Stimulated activated naive CD8-positive, alpha-beta T cell treated with anti-CD3 and anti-CD28 coated beads, Interleukin-15, Interleukin-2, amounts not matched to agents 100 ng/mL and 50 ng/mL, for 24 hours (primary cell): ENCODE measurements around the gene ZNF43.
"Not testable (repeated sequence)": the region's sequence is repeated elsewhere in the genome, so short reads cannot be mapped to it uniquely, and the experiment has no call there.

Experiments
- H3K27ac Mint-ChIP-seq: one replicate; pipeline ENCODE4 v1.8.0; 2021; ENCODE audit warnings: mild to moderate bottlenecking, mixed read lengths
- H3K27me3 Mint-ChIP-seq: one replicate; pipeline ENCODE4 v1.8.0; 2021; ENCODE audit warnings: mixed read lengths
- H3K36me3 Mint-ChIP-seq: one replicate; pipeline ENCODE4 v1.8.0; 2021; ENCODE audit warnings: low read depth, mixed read lengths
- H3K4me1 Mint-ChIP-seq: one replicate; pipeline ENCODE4 v1.8.0; 2021; ENCODE audit warnings: low read depth, mixed read lengths
- H3K4me3 Mint-ChIP-seq: one replicate; pipeline ENCODE4 v1.8.0; 2021; ENCODE audit warnings: mild to moderate bottlenecking, mixed read lengths
- H3K9me3 Mint-ChIP-seq: one replicate; pipeline ENCODE4 v1.8.0; 2021; ENCODE audit warnings: mixed read lengths

ZNF43 gene

DNA sequence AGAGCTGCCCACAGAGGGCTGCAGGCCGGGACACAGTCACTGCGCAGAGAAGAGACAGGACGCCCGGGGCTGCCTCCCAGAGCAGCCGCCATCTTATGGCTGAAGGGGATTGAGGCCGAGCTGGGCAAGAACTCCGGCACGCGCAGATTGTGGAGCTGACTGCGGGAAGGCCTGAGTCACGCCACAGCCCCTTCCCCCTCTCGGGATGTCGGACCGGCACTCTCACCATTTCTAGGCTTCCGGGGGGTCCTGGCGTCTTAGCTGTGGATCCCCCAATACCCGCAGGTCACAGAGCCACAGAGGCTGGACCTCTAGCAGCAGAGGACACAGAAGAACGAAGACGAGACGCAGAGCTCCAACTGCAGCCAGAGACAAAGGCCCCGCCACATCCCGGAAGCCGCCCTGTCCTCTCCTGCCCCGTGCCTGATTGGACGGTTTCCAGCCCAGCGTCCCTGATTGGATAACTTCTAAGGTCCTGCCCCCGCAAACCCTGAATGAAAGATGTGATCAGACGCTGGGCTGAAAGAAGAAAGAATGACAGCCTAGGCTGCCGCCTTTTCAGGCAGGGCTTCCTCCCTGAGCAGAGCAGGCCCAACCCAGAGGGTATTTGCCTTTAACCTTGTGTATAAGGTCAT, at the start of gene ZNF43:
Gene ZNF43, minus strand, starts transcription at position 373 of the 635 bp plus-strand sequence. Its CDS starts 144 bp downstream, at position 229.
- H3K36me3 Mint-ChIP-seq, result peaks cover 69% of the 10 kb centered on the region
- peak within 1 kb of the TSS; percentile 95 for H3K4me3 Mint-ChIP-seq
- H3K27me3 Mint-ChIP-seq, result no peaks in the 10 kb centered on the region
- H3K9me3 Mint-ChIP-seq, result peaks cover 2% of the 10 kb centered on the region
- H3K27ac Mint-ChIP-seq, result peak within 1 kb of the TSS; percentile 97
- H3K4me1 Mint-ChIP-seq, result peaks cover 46% of the 10 kb centered on the region

DNA sequence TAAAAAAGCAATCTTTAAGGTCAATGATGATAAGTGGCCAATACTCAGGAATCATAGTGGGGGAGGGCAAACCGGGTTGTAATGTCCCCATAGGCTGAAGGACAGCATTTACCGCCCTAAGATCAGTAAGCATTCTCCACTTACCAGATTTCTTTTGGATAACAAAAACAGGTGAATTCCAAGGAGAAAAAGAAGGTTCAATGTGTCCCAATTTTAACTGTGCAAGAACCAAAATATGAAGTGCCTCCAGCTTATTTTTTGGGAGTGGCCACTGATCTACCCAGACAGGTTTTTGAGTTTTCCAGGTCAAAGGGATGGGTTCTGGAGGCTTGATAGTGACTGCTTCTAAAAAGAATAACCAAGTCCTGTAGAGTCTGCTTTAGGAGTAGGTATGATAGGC, 49.5 kb upstream of the ZNF43 start:
- H3K4me1 Mint-ChIP-seq, H3K9me3 Mint-ChIP-seq, H3K27ac Mint-ChIP-seq, H3K27me3 Mint-ChIP-seq, H3K4me3 Mint-ChIP-seq, H3K36me3 Mint-ChIP-seq: not testable (repeated sequence)

DNA sequence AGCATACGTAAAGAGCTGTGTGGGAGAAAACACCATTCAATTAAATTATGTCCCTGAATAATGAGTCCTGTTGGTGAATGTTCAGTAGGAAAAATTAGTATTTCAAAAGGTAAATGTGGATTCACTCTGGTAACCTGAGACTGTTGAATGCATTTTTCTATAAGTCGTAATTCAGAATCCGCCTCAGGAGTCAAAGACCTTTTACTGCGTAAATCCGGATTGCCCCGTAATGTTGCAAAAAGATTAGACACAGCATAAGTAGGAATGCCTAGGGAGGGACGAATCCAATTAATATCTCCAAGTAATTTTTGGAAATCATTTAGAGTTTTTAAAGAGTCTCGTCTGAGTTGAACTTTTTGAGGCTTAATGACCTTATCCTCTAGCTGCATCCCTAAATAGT, 48.8 kb upstream of the ZNF43 start:
- H3K9me3 Mint-ChIP-seq, H3K4me1 Mint-ChIP-seq, H3K27ac Mint-ChIP-seq, H3K27me3 Mint-ChIP-seq, H3K36me3 Mint-ChIP-seq, H3K4me3 Mint-ChIP-seq: not testable (repeated sequence)

DNA sequence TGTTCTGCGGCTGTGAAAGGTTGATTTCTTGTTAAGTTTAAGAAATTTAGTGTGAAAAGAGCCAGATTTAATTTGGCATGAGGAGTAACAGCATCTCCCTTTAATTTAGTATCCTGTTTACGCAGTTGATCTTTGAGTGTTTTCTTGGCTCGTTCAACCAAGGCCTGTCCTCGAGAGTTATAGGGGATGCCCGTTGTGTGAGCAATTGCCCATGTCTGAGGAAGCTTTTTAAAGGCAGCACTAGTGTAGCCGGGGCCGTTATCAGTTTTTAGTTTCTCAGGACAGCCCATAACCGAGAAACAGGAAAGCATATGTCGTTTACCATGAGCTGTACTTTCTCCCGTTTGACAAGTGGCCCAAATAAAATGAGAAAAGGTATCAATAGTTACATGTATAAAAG, 47.5 kb upstream of the ZNF43 start:
- H3K4me1 Mint-ChIP-seq, result no peaks in the 10 kb centered on the region
- no peaks in the 10 kb centered on the region for H3K36me3 Mint-ChIP-seq
- H3K4me3 Mint-ChIP-seq, result no peak overlapping the region
- H3K9me3 Mint-ChIP-seq, result no peaks in the 10 kb centered on the region
- H3K27ac Mint-ChIP-seq, result no peak overlapping the region
- no peaks in the 10 kb centered on the region for H3K27me3 Mint-ChIP-seq

DNA sequence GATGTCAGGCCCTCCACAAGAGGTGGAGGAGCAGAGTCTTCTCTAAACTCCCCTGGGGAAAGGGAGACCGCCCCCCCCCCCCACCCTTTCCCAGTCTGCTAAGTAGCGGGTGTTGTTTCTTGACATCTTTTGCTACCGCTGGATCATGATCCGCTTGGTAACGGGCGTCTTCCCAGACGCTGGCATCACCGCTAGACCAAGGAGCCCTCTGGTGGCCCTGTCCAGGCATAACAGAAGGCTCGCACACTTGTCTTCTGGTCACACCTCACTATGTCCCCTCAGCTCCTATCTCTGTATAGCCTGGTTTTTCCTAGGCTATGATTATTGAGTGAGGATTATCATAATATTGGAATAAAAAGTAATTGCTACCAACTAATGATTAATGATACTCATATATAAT, 44.8 kb upstream of the ZNF43 start:
- not testable (repeated sequence) for H3K27me3 Mint-ChIP-seq, H3K27ac Mint-ChIP-seq, H3K4me3 Mint-ChIP-seq, H3K9me3 Mint-ChIP-seq, H3K36me3 Mint-ChIP-seq, H3K4me1 Mint-ChIP-seq

DNA sequence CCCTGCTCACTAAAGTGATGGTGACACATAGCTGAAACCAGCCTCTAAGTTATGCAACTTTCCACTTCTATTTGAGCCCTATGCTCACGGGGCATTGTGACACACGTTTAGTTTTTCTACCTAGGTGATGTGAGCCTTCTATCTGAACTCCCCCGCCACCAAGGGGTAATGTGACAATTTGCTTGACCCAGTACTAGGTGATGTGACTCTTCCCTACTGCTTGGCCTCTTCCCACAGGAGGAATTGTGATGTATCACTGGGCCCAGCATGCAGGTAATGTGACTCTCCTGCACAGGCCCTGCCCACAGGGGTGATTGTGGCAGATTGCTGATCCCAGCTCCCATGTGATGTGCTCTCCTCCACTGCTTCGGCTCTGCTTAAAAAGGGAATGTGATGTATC, 42.7 kb upstream of the ZNF43 start:
- H3K4me1 Mint-ChIP-seq, result no peaks in the 10 kb centered on the region
- no peaks in the 10 kb centered on the region for H3K9me3 Mint-ChIP-seq
- H3K4me3 Mint-ChIP-seq, result no peak overlapping the region
- H3K27ac Mint-ChIP-seq, result no peak overlapping the region
- H3K36me3 Mint-ChIP-seq, result no peaks in the 10 kb centered on the region
- H3K27me3 Mint-ChIP-seq, result no peaks in the 10 kb centered on the region

DNA sequence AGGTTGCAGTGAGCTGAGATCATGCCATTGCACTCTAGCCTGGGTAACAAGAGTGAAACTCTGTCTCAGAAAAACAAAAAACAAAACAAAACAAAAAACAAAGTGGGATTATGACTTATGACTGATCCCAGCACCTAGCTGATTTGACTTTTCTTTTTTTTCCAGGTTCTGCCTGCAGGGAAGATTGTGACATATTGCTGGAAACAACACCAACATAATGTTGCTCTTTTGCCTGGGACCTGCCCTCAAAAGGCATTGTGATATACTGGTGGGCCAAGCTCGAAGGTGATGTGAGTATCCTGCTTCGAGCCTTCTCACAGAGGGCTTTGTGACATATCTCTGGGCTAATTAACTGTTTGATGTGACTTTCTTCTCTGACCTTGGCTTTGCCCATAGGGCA, 42.0 kb upstream of the ZNF43 start:
- H3K4me3 Mint-ChIP-seq, result no peak overlapping the region
- H3K36me3 Mint-ChIP-seq, result no peaks in the 10 kb centered on the region
- no peak overlapping the region for H3K27ac Mint-ChIP-seq
- no peaks in the 10 kb centered on the region for H3K4me1 Mint-ChIP-seq
- H3K9me3 Mint-ChIP-seq, result no peaks in the 10 kb centered on the region
- no peaks in the 10 kb centered on the region for H3K27me3 Mint-ChIP-seq

DNA sequence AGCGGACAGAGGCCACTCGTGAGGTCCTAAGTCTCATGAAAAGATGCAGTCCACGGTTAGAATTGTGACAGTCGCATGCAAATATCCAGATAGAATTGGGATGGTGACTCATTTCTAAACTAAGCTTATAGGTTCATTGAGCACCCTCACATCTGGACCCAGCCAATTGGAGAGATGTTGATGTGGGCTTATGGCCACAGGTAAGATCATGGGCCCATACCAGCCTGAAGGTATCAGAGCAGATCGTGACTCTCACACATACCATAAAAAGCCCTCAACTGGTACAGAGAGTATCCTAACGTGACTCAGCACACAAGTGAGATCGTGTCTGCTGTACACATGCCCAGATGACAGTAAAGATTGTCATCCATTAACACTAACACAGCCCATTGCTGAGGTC, 40.6 kb upstream of the ZNF43 start:
- H3K36me3 Mint-ChIP-seq, H3K9me3 Mint-ChIP-seq, H3K4me1 Mint-ChIP-seq, H3K27me3 Mint-ChIP-seq, H3K4me3 Mint-ChIP-seq, H3K27ac Mint-ChIP-seq: not testable (repeated sequence)

DNA sequence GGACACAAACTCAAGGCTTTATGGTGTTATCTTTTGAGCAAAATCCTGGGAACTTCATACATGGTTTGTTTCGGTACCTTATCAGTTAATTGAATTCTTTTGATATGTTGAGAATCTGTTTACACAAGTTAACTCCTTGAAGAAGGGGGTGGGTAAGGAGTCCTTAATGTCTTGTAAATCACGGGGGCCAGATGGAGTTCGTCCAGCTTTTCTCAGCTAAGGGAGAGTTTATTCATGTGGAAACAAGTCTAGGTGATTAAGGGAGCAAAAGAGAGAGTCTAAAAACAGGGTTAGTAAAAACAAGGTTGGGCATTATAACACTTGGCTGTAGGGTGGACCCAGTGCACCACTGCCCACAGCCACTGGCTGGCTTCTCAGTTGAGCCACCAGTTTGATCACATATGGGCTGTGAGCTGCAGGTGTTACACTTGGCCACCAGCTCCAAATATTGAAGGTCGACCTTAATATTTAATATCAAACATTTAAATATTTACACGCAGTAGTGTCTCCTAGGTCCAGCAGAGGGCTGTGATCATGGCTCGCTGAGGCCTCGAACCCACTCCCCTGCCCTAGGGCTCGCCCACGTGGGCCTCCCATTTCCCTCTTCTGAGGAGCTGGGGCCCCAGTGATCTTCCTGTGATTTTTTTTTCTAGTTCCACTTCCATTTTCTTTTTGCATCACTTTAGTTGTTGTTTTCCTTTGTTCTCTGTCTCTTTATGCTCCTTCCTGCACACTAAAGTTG, 21.0 kb upstream of the ZNF43 start:
- peaks cover 6% of the 10 kb centered on the region for H3K9me3 Mint-ChIP-seq
- peaks cover 7% of the 10 kb centered on the region for H3K4me1 Mint-ChIP-seq
- H3K4me3 Mint-ChIP-seq, result no peak overlapping the region
- no peak overlapping the region for H3K27ac Mint-ChIP-seq
- H3K27me3 Mint-ChIP-seq, result peaks cover 3% of the 10 kb centered on the region
- H3K36me3 Mint-ChIP-seq, result no peaks in the 10 kb centered on the region

DNA sequence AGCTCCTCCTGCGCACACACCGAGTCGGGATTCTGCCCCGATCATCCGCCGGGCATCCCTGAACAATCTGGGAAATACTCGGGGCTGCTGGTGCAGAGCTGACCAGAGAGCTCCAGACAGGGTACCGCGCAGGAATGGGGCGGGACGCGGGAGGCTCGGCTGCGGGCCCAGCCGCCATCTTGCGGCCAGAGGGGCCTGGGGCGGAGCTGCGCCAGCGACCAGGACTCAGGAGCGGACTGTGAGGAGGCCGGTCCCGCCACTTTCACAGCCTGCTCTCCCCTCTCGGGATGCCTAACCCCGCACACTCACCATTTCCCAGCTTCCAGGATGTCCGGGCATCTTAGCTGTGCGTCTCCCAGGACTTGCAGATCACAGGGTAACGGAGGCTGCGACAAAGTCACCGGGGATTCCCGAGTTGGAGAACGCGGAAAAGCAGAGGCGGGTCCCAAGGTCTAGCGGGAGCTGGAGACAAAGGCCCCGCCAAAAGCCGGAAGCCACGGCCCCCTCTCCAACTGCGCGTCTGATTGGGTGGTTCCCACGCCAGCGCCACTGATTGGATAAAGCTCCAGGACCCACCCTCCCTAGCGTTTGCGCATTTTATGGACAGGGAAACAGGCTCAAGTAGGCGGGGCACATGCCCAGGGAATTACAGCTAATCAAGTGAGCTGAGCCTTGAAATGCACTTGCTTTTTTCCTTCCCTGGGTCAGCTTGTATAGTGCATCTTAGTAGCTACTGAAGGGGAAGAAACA, 15.8 kb upstream of the ZNF43 start:
- Mint-ChIP-seq H3K4me1 (peaks cover 31% of the 10 kb centered on the region), H3K9me3 (peaks cover 6% of the 10 kb centered on the region), H3K27ac (peak overlapping the region; percentile 76), H3K27me3 (no peaks in the 10 kb centered on the region), H3K4me3 (peak overlapping the region; percentile 88), H3K36me3 (peaks cover 28% of the 10 kb centered on the region)

DNA sequence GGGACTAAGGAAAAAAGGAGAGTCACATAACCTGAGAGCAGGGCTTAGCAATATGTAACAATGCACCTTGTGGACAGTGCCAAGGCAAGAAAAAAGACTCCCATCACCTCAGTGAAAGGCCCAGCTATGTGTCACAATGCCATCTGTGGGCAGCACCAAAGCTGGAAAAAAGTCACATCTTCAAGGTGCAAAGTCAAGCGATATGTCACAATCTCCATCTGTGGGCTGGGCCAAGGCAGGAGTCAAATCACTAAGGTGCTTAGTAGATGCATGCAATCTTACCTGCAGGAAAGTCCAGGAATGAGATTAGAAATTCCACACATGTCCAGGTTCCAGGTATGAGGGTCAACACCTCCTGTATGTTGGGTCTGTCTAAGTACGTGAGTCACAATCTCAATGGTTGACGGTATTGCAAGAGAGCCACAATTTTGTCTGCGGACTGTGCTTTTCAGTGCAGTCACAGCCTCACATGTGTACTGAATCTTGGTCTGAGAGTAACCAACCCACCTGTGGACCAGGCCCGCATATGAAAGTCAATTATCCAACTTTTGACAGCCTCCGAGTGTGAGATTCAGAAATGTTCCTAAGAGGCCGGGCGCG, 14.8 kb upstream of the ZNF43 start:
- Mint-ChIP-seq H3K4me1 (peaks cover 31% of the 10 kb centered on the region), H3K4me3 (peak overlapping the region; percentile 88), H3K27ac (peak overlapping the region; percentile 55), H3K27me3 (no peaks in the 10 kb centered on the region), H3K9me3 (peaks cover 6% of the 10 kb centered on the region), H3K36me3 (peaks cover 37% of the 10 kb centered on the region)

DNA sequence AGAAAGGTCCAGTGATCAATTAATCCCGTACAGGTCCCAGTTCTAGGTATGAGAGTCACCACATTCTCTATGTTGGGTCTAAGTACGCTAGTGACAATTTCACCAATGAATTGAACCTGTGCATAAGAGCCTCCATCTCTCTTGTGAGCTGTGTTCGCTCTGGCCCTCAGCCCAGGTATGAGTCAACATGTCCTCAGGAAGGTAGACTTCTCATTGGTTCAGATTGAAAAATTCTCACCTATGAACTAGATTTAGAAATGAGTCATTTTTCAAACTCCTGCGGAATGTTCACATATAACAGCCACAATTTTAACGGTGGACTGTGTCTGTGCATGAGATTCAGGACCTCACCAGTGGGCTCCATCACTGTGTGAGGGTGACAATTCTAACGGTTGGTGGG, 12.7 kb upstream of the ZNF43 start:
- Mint-ChIP-seq H3K4me1 (peaks cover 31% of the 10 kb centered on the region), H3K27me3 (no peaks in the 10 kb centered on the region), H3K36me3 (peaks cover 55% of the 10 kb centered on the region), H3K27ac (no peak overlapping the region), H3K4me3 (no peak overlapping the region), H3K9me3 (peaks cover 6% of the 10 kb centered on the region)

DNA sequence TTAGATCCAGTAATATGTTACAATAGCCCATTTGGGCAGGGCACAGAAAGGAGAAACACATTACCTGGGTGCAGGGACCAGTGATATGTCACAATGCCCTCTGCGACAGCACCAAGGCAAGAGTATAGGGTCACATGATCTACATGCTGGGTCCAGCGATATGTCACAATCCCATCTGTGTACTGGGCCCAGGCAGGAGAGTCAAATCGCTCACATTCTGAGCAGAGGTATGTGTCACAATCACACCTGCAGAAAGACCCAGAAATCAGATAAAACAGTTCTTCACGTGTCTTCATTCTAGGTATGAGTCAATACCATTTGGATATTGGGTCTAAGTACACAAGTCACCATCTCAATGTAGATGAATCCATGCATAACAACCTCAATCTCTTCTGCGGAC, 7.1 kb upstream of the ZNF43 start:
- H3K4me3 Mint-ChIP-seq, result no peak overlapping the region
- H3K9me3 Mint-ChIP-seq, result no peaks in the 10 kb centered on the region
- no peak overlapping the region for H3K27ac Mint-ChIP-seq
- peaks cover 18% of the 10 kb centered on the region for H3K4me1 Mint-ChIP-seq
- H3K27me3 Mint-ChIP-seq, result no peaks in the 10 kb centered on the region
- H3K36me3 Mint-ChIP-seq, result peaks cover 85% of the 10 kb centered on the region

DNA sequence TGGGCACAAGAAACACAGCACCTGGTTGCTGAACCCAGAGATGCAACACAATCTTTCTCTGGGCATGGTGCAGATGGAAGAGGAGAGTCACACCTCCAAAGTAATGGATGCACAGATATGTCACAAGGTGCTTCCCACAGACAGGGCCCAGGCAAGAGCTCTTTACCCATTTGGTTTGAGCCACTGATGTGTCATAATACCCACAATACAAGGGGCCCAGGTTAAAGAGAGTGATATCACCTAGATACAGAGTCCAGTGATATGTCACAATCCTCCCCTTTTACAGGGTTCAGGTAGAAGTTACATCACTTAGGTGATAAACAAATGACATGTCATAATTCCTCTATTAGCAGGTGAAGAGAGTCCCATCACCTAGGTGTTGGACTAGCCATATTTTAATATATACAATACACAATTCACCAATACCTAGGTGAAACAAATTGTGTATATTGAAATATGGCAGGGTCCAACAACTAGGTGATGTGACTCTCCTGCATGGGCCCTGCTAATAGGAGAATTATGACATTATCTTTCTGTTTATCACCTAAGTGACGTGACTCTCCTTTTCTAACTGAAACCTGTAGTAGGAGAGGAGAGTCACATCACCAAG, 5.6 kb upstream of the ZNF43 start:
- Mint-ChIP-seq H3K4me3 (no peak overlapping the region), H3K9me3 (no peaks in the 10 kb centered on the region), H3K36me3 (peaks cover 80% of the 10 kb centered on the region), H3K27me3 (no peaks in the 10 kb centered on the region), H3K4me1 (peaks cover 17% of the 10 kb centered on the region), H3K27ac (no peak overlapping the region)

DNA sequence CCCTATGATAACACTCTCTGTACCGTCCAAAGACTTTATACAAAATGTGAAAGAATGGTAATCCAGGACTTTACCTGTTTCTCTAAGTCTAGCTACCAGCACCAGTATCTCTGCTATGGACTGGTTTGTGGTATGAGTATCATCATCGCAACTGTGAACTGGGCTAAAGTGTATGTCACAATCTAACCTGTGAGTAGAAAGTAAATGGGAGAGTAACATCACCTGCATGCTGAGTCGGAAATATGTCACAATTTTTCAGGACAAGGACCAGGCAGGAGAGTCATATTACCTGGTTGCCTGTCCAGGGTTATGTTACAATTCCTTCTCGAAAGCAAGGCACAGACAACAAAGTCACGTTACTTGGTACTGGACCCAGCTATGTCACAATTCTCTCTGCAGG, 5.1 kb upstream of the ZNF43 start:
- Mint-ChIP-seq H3K9me3 (no peaks in the 10 kb centered on the region), H3K27ac (no peak overlapping the region), H3K27me3 (no peaks in the 10 kb centered on the region), H3K4me3 (no peak overlapping the region), H3K4me1 (peaks cover 22% of the 10 kb centered on the region), H3K36me3 (peaks cover 75% of the 10 kb centered on the region)
